Hematopoietic multipotent progenitor cell treated with erythropoietin and hydrocortisone succinate and interleukin-3 and kit ligand, for 15 days (in vitro differentiated cells): ENCODE measurements around the gene CCDC87.
"Not testable (repeated sequence)": the region's sequence is repeated elsewhere in the genome, so short reads cannot be mapped to it uniquely, and the experiment has no call there.

Experiments
- DNase-seq: peaks from one replicate; pipeline ENCODE4 v3.0.0-alpha.2; 2015; ENCODE audit warnings: low spot score

CCDC87 gene

DNA sequence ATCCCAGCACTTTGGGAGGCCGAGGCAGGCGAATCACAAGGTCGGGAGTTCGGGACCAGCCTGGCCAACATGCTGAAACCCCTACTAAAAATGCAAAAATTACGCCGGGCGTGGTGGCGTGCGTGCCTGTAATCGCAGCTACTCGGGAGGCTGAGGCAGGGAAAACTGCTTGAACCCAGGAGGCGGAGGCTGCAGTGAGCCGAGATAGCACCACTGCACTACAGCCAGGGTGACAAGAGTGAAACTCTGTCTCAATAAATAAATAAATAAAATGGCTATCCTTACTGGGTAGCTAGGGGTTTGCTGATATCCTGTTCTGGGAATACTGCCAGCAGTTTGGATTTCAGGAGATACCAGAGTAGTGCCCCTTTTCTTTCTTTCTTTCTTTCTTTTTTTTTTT lies 21.2 kb upstream of the CCDC87 start:
- peak; percentile 42 for DNase-seq

GRCh38 chr11:66612458-66612857 lies 19.6 kb upstream of the CCDC87 start:
- DNase-seq: no peak

DNA sequence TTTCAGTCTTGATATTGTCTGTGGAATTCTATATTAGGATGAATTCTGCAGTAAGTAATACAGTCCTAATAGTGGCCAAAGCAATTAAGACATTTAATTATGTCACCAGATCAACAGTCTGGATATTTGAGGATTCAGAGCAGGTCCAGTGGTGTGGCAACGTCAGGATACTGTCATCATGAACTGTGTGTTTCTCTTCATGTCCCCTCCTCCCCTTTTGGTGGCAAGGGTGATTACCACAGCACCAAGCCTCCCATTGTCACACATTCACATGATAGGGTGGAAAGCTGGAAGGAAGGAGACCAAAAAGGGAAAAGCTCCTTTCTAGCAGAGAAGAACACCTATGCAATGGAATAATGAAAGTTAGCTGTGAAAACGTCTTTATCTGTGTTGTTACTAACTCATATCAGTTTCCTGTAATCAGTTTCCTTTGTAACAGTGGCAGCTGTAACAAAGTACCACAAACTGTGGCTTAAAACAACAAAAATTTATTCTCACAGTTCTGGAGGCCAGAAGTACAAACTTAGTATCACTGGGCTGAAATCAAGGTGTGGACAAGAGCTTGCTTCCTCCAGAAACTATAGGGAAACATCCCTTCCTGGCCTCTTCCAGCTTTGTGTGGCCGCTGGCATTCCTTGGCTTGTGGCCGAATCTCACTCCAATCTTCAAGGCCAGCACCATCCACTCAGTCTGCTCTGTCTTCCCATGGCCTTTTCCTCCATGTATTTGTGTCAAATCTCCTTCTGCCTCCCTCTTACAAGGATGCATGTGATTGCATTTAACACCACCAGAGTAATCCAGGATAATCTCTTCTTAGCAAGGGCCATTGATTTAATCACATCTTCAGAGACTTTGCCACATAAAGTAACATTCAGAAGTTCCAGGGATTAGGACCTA lies 17.1 kb upstream of the CCDC87 start:
- DNase-seq: no peak

- no peak for DNase-seq
These were observed 14.4 kb upstream of the CCDC87 start for GRCh38 chr11:66607126-66607834.

GRCh38 chr11:66606608-66607007 lies 13.7 kb upstream of the CCDC87 start:
- DNase-seq: not testable (repeated sequence)

GRCh38 chr11:66604155-66604554 lies 11.3 kb upstream of the CCDC87 start:
- peak; percentile 93 for DNase-seq

DNA sequence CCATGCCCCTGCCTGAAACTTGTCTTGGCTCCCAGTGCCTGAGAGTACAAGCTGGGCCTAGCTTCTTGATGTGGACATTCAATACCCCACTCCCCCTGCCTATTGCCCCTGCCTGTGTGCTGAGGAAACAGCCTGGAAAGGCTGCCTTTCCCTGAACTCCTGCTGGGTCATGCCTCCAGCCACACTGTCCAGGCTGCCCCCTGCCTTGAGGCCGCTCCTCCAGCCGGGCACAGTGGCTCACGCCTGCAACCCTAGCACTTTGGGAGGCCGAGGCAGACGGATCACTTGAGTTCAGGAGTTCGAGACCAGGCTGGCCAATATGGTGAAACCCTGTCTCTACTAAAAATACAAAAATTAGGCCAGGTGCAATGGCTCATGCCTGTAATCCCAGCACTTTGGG lies 10.2 kb upstream of the CCDC87 start:
- no peak for DNase-seq

DNA sequence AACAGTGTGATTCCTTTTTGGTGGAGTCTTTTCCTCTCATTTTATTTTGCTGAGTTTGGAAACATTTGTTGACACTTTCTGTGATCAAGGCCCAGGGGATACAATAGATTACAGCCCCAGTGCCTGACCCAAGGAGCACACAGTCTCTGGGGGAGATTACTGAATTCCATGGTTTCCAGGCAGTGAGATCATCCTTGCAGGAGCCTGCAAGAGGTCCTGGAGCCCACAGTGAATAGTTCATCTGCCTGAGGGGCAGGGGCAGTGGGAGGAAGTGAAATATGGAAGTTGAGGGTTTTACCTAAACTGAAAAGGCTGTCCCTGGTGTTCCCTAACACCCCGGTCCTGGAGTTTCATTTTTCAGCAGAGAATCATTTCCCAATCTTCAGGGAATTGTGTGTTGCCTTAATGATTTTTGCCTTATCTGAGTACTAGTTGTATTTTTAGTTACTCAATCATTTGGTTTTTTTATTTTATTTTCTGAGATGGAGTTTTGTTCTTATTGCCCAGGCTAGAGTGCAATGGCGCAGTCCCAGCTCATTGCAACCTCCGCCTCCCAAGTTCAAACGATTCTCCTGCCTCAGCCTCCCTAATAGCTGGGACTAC lies 7.9 kb upstream of the CCDC87 start:
- no peak for DNase-seq

GRCh38 chr11:66600219-66600618 lies 7.4 kb upstream of the CCDC87 start:
- DNase-seq: no peak

DNA sequence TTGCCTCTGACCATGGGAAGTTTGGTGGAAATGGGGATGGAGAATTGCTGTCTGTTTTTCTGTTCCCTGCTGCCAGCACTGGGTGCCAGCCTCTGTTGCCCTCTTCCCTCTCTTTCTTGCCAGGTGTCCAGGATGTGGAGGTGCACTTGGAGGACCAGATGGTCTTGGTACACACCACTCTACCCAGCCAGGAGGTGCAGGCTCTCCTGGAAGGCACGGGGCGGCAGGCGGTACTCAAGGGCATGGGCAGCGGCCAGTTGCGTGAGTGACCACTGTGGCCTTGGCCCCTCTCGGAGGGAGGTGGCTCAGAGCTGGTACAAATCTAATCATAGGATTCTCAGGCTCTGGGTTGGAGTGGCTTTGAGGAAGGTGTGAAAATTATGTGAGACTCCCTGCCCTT lies 6.1 kb upstream of the CCDC87 start:
- no peak for DNase-seq

DNA sequence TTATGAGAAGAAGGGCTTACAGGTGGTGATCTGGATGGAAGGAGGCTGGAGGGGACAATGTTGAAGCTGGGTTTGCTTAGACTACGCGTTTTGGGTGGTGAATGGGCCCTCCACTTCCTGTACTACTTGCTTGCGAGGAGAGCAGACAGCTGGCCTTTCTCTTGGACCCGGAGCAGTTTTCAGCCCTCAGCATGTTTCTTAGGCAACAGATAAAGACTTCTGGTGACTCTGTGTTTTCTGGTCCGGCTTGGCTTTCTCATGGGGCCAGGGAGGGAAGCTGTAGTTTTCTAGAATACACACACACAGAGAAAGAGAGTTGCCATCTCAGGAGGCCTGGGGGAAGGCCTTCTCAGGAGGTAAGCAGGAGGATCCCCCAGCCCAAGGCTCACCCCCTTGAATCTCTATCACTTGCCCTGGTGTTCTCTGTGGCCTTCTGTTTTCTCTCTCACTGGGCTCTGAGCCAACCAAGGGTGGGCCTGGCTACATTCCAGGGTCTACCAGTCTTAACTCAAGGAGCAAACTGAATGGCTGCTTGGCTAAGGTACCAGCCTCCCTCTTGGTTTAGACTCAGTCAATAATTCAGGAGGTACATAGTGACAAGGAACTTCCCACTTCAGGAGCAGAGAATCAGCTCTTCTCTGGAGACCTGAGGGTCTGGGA lies 2.5 kb upstream of the CCDC87 start:
- DNase-seq: peak; percentile 86

DNA sequence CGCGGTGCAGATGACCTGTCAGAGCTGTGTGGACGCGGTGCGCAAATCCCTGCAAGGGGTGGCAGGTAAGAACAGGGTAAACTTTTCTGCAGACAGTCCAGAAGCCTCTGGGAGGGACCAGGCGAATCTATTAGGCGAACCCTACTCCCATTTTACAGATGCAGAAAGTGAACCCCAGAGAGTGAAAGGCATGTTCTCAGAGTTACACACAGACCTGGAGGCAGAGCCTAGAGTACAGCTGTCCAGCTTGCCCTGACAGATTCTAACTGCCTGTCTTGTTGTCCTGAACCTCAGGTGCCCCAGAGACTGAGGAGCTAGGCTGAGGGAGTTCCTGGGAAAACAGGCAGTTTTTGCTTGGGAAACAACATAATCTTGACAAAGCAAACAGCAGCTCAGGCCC lies 787 bp upstream of the CCDC87 start:
- no peak for DNase-seq

- no peak for DNase-seq
These were observed 406 bp upstream of the CCDC87 start for GRCh38 chr11:66593303-66593635.

DNA sequence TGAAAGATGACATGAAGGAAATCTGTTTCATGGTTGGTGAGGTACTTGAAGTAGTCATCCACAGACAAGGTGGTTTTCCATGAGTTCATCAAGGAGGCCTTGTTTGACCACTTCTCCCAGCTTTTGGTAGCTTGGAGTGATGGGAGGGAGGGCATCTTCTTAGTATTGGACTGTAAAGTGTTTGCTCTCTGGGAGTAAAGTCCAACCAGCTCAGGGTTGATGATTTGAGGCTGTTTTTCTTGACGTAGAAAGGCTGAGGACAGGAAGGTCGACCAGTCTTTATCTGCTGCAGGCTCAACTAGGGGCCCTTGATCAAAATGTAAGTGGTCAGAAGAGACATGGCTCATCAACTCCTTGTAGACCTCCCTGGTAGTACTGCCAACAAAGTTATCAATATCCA lies 1.7 kb downstream of the CCDC87 start:
- DNase-seq: no peak

DNA sequence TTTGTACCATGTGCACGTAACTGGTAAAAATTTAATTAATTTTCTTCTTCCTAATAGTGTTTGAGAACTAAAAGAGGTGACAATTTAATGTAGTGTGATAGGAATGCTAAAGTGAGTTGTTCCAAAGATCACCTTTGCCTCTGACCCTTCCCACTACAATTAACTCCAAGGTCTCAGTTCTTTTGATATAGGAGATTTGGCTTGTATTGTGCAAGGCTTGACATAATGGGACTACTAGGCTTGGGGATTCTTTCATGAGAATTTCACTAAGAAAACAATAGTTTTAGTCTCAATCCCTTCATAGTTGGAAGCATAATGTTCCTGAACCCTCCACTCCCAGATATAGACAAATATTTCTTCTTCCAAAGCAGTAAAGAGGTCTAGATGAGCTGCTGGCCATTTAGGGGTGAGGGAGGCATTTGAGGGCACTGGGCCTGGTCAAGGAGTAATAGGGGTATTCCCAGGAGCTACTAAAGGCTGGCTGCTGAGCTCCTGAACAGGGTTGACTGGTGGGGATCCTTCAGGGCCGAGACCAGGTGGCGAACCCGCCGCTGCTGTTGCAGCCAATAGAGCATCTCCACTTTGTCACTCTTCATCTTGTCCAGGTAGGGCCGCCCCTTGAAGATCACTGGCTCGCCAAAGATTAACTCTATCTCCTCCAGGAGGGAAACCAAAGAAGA lies 2.7 kb downstream of the CCDC87 start:
- DNase-seq: no peak

DNA sequence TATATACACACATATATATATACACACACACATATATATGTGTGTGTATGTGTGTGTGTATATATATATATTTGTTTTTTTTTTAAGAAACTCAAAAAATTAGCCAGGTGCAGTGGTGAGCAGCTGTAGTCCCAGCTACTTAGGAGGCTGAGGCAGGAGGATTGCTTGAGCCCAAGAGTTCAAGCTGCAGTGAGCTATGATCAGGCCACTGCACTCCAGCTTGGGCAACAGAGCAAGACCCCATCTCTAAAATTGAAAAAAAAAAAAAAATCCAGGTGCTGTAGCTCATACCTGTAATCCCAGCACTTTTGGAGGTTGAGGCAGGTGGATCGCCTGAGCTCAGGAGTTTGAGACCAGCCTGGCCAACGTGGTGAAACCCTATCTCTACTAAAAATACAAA lies 3.5 kb downstream of the CCDC87 start:
- DNase-seq: not testable (repeated sequence)

GRCh38 chr11:66586136-66586535 lies 6.7 kb downstream of the CCDC87 start:
- no peak for DNase-seq

- DNase-seq: not testable (repeated sequence)
These were observed 7.4 kb downstream of the CCDC87 start for GRCh38 chr11:66585447-66585846.

GRCh38 chr11:66582565-66583147 lies 10.2 kb downstream of the CCDC87 start:
- DNase-seq: not testable (repeated sequence)

DNA sequence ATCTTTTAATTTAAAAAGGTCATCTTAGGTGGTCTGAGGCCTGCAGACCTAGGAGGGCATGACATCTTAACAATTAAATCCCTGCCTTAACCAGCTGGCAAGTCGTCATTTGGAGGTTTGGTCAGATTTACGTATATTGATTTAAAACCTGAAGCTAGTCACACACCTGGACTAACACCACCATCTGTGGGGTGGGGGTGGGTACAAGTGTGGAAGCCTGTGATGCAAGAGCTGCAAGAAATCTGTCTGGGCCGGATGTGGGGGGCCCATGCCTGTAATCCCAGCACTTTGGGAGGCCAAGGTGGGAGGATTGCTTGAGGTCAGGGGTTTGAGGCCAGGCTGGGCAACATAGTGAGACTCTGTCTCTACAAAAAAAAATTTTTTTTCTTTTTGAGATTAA lies 11.6 kb downstream of the CCDC87 start:
- no peak for DNase-seq

DNA sequence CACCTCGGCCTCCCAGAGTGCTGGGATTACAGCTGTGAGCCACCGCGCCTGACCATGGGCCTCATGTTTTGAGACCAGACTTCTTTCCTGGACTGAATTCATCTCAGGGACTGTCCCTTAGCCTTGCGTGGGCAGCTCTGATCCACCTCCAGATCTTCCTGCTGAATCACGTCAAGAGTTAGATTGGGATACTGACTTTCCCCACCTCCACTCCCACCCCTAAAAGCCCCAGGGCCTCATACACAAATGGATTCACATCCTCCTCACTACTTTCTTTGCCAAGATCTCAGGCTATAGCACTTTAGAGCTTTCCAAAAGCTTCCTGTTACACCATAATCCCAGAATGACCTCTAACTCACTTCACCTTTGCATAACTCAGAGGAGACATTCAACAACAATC lies 12.1 kb downstream of the CCDC87 start:
- DNase-seq: no peak
